Mesenteric fat pad (tissue), 1 donor: Measurements from ENCODE around the gene DOHH. TPM values are rescaled to one million over a fixed set of nuclear protein-coding genes. Genes with fewer than 3 reads are reported as not detected.

Source experiments
- DNase-seq: peaks from one replicate; pipeline ENCODE4 v3.0.0-alpha.2; 2020; ENCODE audit warnings: low spot score
- total RNA-seq: library from RNA; stranded (reverse); fragmentation: NEBNext Ultra II Directional; extraction: Animal tissue kit (Norgen Biotek cat#: 25700); gene quantifications from one replicate; pipeline ENCODE4 v1.2.1, GENCODE V29; 2021
- donor health status: DM: yes; HTN: yes; CAD: no.

Gene DOHH
- total RNA-seq, 1 donor from 2014 or later, result 10.5 TPM

- no peak for DNase-seq
These were observed 56.4 kb downstream of the DOHH start for GRCh38 chr19:3443840-3444694.

GRCh38 chr19:3442487-3443071 is 57.9 kb downstream of the DOHH start:
- no peak for DNase-seq

- DNase-seq, result no peak
These were observed 58.5 kb downstream of the DOHH start for GRCh38 chr19:3441986-3442329.

GRCh38 chr19:3441089-3441985 is 59.1 kb downstream of the DOHH start:
- no peak for DNase-seq

Other genes starting within 250 kb of the DOHH start
- 207 TPM for gene NFIC, start 134.1 kb downstream of the DOHH start, total RNA-seq
- gene SMIM24, start 20.1 kb downstream of the DOHH start, total RNA-seq, result 0.42 TPM
- not detected for gene SMIM44, start 17.2 kb downstream of the DOHH start, total RNA-seq
- 28.1 TPM for gene FZR1, start 5.6 kb upstream of the DOHH start, total RNA-seq
- 0.51 TPM for gene TEKTIP1, start 38.5 kb upstream of the DOHH start, total RNA-seq
- 63.1 TPM for gene MFSD12, start 56.9 kb upstream of the DOHH start, total RNA-seq
- 55.1 TPM for gene HMG20B, start 72.3 kb upstream of the DOHH start, total RNA-seq
- gene GIPC3, start 84.8 kb upstream of the DOHH start, total RNA-seq, result 1.8 TPM
- gene TBXA2R, start 106.2 kb upstream of the DOHH start, total RNA-seq, result 5.4 TPM
- gene CACTIN, start 126.1 kb upstream of the DOHH start, total RNA-seq, result 18.9 TPM
- 40.0 TPM for gene PIP5K1C, start 199.8 kb upstream of the DOHH start, total RNA-seq
- gene TJP3, start 207.7 kb upstream of the DOHH start, total RNA-seq, result 0.39 TPM